NCI-H2227 (cell line): Measurements from ENCODE around the gene FOXD1.

Experiments
- DNase-seq: peaks from one replicate; lab custom pipeline; 2025; ENCODE audit not compliant: unreplicated experiment; lab: John Stamatoyannopoulos, UW

The FOXD1 gene

GRCh38 chr5:73441378-73441777 lies 7.2 kb downstream of the FOXD1 start:
- no peak for DNase-seq

DNA sequence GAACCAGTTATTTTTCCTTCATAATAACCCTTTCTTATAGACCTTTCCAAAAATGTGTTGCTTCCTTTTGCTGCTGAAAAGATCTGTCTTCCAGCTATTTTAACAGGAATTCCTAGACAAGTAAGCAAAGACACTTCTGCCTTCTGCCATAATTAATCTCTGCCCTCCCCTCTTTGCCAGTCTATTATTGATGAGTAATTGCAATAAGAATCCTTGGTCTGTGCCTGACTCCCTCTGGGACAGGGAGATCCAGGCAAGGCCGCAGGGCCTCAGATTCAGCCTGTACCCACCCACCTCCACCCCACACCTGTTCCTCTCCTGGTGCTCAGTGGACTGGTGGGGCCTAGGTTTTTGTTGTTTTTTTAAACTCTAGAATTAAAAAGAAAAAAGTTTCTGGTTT lies 8.3 kb downstream of the FOXD1 start:
- no peak for DNase-seq

DNA sequence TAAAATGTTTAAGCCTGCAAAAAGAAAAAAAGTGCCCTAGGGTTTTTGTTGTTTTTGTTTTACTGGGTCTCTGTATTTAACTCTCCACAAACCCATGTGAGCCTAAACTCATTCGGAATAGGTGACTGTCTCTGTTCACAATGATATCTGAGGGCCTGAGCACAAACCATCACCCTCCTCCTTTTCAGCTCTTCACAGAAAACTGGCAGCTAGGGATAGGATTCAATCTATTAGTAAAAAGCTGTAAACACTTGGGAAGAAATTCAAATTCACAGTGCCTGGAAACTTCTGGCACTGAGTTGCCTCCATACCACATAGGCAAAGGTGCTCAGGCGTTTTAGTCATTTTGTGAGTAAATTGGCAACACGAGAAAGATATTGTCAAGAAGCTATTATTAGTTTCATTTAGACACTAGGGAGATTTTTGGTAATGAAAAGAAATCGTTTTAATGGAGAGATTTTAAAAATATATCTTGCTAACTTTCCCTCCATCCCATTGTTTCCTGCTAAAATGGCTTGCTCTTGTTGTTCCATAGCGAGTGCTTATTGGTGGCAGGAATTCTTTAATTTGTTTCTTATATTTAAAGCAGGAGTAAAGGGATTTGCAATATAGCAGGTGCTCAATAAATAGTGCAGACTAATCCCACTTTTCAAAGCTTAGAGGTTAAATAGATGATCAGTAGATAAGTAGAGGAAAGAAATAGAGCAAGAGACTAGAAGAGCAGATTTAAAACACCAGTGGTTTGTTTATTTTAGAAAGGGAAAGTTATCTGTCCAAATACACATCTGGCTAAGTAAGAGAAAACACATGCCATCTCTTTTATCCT lies 9.7 kb downstream of the FOXD1 start:
- DNase-seq: no peak

DNA sequence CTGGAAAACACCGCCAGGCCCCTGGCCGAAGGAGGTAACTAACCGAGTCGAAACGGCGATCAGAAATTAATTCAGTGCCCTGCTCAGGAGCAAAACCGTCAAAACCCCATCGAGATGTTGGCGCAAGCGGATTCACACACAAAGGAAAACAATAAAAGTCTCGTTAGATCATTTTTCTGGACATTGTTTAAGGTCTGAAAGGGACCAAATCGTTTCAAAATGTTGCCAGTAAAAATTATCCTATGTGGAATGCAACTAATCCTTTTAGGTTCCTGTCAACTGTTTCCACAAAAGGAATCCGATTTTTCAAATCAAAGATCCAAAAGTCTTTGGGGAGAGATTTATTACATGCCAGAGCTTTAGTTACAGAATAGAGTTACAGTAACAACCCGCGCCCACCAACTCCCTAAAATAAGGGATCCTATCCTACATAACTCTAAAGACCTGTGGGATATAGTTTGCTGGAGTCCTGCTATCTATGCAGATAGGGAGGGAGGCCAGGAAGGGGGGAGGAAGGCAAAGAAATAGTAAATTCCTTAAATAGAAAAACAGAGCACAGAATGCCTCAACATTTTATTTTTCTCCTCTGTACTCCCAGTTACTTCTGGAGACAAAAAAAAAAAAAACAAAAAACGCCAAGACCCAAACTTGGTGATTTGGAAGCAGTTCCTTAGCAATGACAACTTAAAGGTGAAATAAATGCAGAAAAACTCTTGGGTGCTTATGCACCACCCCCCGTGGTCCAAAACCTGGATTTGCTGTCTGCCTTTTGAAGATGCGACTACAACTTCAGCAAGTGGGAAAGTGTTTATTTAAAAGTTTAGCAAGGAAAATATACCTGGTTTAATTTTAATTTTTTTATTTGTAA lies 10.6 kb downstream of the FOXD1 start:
- DNase-seq: no peak

GRCh38 chr5:73437101-73437776 lies 11.3 kb downstream of the FOXD1 start:
- DNase-seq: peak; percentile 25

DNA sequence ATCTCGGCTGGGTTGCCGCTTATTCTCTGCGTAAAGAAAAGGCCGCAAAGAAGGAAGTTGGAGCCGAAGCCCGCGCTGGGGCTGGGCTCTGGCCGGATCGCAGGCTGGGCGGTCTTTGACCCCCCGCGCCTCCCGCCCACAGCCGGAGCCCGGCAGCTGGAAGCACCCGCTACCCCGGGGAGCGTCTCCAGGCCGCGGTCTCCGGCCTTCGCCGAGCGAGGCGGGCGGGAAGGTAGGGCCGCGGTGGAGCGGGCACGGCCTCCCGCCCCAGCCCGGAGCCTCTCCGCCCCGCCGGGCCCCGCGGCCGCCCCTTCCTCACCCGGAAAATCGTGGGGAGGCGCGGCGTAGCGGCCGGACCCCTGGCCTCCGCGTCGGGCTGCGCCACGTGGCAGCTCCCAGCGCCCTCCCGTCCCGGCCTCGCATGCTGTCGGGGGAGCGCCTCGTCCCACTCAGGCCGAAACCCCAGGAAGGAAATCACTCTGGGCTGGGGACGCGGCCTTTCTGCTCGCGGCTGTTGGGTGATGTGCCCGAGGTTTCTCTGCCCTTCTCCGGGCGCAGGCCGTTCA lies 12.0 kb downstream of the FOXD1 start:
- no peak for DNase-seq

DNA sequence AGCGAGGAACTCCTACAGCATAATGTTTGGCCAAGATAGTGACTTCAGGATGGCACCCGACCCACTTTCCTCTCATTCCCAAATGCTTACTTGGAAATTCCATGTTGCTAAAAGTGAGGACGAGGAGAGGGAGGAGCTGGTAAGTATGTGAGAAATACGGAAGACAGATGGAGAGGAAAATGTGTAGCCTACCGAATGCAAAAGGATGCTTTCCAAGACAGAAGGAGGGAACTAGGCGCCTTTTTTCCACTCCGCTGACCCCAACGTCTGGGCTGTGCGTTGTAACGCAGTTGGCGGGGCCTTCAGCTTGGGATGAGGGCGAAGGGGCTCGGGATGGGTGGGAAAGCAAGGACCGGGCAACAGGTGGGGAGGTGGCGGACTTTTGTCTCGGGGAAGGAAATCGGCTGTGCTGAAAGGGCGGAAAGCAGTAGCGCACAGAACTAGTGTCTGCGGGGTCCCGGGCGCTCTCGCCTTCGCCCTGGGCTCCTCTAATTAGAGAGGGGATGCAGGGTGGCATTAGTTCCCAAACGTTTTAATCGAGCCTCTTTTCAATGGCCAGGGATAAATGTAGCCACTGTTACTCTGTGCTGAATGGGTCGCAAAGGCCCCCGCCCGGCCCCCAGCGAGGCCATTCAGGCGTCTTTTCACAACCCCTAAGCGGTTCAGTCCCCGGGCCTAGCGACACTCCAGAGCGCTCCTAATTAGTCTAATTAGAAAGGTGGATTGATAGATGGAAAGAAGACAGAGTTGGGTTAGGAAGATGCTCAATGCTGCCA lies 12.6 kb downstream of the FOXD1 start:
- no peak for DNase-seq

DNA sequence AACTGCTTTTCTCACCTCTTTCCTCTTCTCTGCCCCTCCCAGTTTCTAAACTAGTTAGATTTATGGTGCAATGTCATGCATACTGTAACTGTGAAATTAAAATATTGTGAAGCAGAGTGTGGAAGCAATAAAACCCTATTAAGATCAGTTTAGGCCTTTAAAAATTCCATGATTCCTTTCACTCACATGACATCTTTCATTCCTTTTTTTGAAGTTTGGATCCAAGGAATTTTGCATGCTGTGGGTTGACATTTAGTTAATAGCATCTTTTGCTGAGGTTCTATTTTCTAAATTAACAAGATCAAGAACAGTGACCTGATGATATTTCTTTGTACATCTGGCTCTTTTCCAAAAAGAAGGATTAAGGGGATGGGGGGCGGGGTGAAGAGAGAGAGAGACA lies 13.7 kb downstream of the FOXD1 start:
- no peak for DNase-seq

- no peak for DNase-seq
Measured at GRCh38 chr5:73434461-73434860, 14.1 kb downstream of the FOXD1 start.

GRCh38 chr5:73433982-73434342 lies 14.6 kb downstream of the FOXD1 start:
- DNase-seq: no peak

DNA sequence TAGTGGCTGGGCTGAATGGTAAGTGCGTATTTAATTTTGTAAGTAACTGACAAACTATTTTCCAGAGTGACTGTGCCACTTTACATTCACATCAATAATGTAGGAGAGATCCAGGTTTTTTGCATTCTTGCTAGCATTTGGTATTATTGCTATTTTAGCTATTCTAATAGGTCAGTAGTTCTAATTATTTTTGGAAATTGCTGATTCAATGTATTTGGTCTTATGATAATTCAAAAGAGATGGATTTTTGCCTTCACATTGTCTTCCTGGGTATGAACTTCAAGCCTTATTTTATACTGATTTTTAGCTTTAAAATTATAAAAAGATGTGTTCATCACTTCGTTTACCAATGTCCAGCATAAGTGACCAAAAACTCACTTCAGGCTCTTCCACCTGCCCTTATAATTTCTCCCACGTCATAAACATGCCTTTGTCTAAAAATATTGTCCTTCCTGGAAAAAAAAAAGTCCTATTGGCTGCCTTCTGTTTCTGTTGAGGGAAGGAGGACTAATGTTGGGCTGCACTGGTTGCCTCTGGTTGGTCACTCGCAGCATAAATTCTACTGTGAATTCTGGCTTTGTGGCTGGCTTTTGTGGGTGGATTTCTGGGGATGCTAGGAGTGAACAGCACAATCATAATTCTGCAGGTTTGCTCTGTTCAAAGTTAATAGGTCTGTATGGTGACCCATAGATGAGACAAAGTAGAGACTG lies 15.2 kb downstream of the FOXD1 start:
- no peak for DNase-seq

DNA sequence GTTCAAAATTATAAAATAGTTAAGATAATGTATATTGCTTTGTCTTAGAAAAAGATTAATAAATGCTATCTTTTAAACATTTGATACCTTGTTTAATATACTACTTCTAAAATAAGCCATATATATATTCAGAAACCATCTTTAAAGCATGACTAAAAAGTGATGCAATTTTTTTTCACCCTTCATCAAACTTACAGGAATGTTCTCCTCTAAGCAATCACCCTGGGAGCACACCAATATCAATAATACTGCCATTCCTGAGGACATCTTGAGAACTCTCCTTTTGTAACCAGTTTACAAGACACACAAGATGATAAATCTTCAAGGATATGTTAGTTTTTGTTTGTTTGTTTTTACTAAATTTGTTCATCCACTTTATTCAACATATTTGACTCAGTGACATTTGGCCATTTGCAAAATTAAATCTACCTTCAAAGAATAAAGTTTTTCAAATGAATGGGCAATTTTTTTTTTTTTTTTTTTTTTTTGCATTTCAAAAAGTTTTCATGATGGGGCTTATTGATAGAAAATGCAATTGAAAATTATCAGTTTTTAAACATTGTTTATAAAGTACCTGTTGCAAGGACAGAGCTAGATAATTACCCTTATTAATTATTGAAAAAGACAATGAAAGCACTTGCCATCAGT lies 17.2 kb downstream of the FOXD1 start:
- DNase-seq: no peak

DNA sequence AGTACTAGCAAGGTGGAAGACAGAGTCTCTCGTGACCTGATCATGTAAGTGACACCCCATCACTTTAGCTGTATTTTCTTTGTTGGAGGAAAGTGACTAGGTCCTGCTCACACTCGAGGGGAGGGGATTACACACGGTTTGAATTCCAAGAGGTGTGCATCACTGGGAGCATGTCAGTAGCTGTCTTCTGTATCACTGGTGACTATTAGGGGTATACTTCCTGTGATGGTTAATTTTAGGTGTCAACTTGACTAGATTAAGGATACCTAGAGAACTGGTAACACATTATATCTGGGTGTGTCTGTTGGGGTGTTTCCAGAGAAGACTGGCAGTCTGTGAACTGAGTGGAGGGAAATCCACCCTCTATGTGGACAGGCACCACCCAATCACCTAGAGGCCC lies 22.5 kb downstream of the FOXD1 start:
- no peak for DNase-seq

DNA sequence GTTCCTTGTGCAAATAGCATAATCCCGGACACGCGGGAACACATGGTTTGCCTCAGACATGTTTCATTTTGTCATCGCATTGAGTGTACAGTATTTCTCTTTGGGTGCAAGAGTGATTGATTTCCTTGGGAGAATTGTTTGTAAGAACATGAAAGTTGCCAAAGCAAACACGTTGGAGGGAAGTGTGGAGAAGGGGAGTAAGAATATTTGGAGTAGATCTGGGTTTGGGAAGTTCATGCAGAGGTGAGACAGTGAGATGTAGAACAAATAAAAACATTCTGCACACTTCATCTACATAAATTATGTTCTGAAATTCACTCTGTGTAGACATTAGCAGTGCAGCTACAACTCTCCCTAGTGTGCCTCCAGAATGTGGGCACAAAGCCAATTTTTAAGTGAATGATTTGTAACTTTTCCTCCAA lies 24.0 kb downstream of the FOXD1 start:
- DNase-seq: no peak

GRCh38 chr5:73422164-73422563 lies 26.4 kb downstream of the FOXD1 start:
- no peak for DNase-seq

DNA sequence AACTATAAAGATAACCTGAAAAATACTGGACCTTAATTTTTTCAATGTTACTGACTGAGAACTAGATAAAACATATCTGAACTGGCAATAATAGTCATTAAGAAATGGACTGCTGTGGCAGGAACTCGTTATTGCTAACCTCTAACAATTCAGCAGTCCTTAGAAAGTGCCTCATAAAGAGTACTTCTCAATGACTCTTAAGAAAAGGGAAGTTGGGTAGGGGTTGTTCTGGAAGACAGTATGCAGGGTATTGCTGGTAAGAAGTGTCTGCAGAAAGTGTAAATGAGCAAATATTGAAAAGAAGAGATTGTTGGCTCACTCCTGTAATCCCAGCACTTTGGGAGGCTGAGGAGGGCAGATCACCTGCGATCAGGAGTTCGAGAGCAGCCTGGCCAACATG lies 27.9 kb downstream of the FOXD1 start:
- no peak for DNase-seq

DNA sequence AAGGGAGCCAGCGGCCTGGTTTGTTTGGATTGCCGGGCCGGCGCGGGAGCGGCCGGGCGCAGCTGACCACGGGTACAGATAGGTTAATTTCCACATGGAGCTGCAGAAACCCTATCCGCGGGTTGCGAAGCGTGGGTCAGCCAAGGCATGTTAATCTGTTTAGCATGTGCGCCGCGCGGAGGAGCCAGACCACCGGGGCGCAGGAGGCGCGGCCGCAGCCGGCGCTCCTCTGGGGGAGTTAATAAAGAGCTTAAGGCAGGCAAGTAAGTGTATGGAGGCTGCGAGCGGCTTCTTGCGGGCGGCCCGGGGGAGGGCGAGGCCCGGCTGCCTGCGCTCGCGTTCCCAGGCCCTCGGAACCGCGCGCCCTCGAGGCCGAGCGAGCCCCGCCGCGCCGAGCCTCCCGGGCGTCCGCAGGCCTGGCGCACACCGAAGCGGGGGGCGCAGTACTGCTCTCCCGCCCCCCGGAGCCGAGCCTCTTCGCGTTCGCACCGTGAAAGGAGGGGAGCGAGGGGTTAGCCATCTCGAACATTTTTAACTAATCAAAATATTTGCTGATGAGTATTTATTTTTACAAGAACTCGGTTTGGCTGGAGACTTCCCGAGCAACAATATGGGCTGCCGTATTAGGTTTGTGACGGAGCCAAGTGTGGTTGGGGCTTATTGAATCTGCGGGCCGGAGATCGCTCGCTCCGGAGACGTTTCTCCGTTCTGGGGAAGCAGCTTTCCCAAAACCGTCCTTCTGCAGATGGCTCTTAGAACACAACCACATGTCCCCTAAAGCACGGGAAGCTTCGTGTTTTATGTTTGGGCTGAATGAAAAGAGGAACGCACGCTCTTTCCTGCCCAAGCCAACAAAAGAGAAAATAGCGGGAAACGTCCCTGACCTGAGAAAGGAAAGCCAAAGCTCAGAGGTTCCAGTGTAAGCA lies 28.8 kb downstream of the FOXD1 start:
- DNase-seq: peak; percentile 6

DNA sequence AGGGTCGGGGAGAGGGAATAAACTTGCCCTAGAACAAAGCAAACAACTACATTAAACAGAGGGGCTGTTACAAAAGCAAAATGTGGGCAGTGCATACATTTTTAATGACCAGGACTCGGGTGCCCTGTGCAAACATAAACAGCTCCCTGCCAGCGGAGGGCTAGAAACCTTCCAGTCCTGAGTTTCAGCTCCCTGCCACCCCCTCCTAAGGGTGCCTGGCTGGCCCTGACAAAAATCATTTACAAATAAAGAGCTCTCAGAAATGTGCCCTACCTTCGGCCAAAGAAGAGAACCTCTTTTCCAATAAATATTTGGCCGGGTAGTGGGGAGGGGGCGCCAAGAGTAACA lies 29.5 kb downstream of the FOXD1 start:
- DNase-seq: no peak
